ENCODE data around the gene PIK3R6. TPM values are rescaled to one million over a fixed set of nuclear protein-coding genes. Genes with fewer than 3 reads are reported as not detected.

Gene PIK3R6
- total and polyA plus RNA-seq, 2 of the 4 experiments (the other 2 are of a cell fraction), result not detected

GRCh38 chr17:8851600-8851999, 15.9 kb downstream of the PIK3R6 start:
- POLR2A ChIA-PET (ENCODE audit: unreplicated experiment), result no interaction called here
- no peak overlapping the region for H3K9ac ChIP-seq (ENCODE audit: low read depth, low read length)

More at GRCh38 chr17:8851600-8851999, 15.9 kb downstream of the PIK3R6 start:
- DNase-seq, result no peak
- Histone ChIP-seq H3K4ac (ENCODE audit: low read depth, low read length) (no peak overlapping the region), H3K79me1 (ENCODE audit: low read depth in 1 of 2, low read length in 2 of 2) (no peaks in the 10 kb centered on the region), H2BK20ac (ENCODE audit: low read depth, low read length) (no peak overlapping the region), H3K4me3 (ENCODE audit: insufficient read depth, low read depth, low read length) (no peak overlapping the region), H4K8ac (ENCODE audit: low read depth in 2 of 2, low read length in 2 of 2) (no peak overlapping the region), H3K9me1 (ENCODE audit: insufficient read depth, low read length) (no peaks in the 10 kb centered on the region), H2AFZ (replicated peaks; ENCODE audit: low read length, poor library complexity) (no peak overlapping the region), H3K36me3 (ENCODE audit: control insufficient read depth, insufficient read depth, low read length) (no peaks in the 10 kb centered on the region), H2AK9ac (replicated peaks; ENCODE audit: low read depth, low read length, poor library complexity) (no peak overlapping the region), H4K5ac (ENCODE audit: low read depth, low read length) (no peak overlapping the region), H2BK15ac (ENCODE audit: low read depth, low read length) (no peak overlapping the region), H4K20me1 (ENCODE audit: insufficient read depth, low read length) (no peaks in the 10 kb centered on the region), H3K27ac (ENCODE audit: insufficient read depth, low read length) (no peak overlapping the region), H3K4me2 (ENCODE audit: low read depth, low read length) (no peak overlapping the region), H4K91ac (ENCODE audit: insufficient read depth, low read depth, low read length) (no peak overlapping the region), H3K56ac (ENCODE audit: extremely low read depth, insufficient read depth, low read length) (no peak overlapping the region), H2AK5ac (ENCODE audit: low read depth, low read length) (no peak overlapping the region), H3K14ac (replicated peaks; ENCODE audit: low read depth, low read length) (no peak overlapping the region), H2BK5ac (ENCODE audit: low read depth, low read length, poor library complexity, severe bottlenecking) (no peak overlapping the region), H3K9me3 (ENCODE audit: control insufficient read depth, insufficient read depth, low read length) (no peaks in the 10 kb centered on the region), H3K23ac (ENCODE audit: low read depth, low read length) (no peak overlapping the region), H3K18ac (ENCODE audit: low read depth, low read length) (no peak overlapping the region), H3K27me3 (ENCODE audit: control insufficient read depth, insufficient read depth, low read length) (no peaks in the 10 kb centered on the region), H2BK120ac (ENCODE audit: low read depth, low read length) (no peak overlapping the region), H3K4me1 (ENCODE audit: control insufficient read depth, insufficient read depth, low read length) (no peaks in the 10 kb centered on the region)
- dilution Hi-C loops (cut with HindIII; ENCODE audit: low sequenced_read_pairs, unreplicated experiment) (no loop called here), in situ Hi-C loops (cut with MboI; ENCODE audit: low sequenced_read_pairs) (no loop called here), intact Hi-C loops (cut with micrococcal nuclease) (no loop called here)
- no TSS peak for BruUV-seq (replicated peaks)
- no peak for ATAC-seq (ENCODE audit: low read depth)
- CTCF ChIA-PET, result no interaction called here
- TF ChIP-seq MAZ (IDR thresholded peaks at IDR 0.05; ENCODE audit: borderline replicate concordance, low read depth, low read length), result no peak
- TF ChIP-seq NFE2L2 (IDR thresholded peaks at IDR 0.05; ENCODE audit: low read depth, low read length), result no peak
- no peak for TF ChIP-seq FOS (IDR thresholded peaks at IDR 0.05; ENCODE audit: low read depth, low read length)
- no peak for TF ChIP-seq SMC3 (IDR thresholded peaks at IDR 0.05; ENCODE audit: low read depth, low read length)
- TF ChIP-seq CEBPB (IDR thresholded peaks at IDR 0.05; ENCODE audit: low read depth, low read length), result no peak
- TF ChIP-seq RCOR1 (IDR thresholded peaks at IDR 0.05; ENCODE audit: insufficient replicate concordance, low read length), result no peak
- no peak for TF ChIP-seq MAFK (IDR thresholded peaks at IDR 0.05; ENCODE audit: low read depth, low read length)
- no peak for TF ChIP-seq CHD1 (IDR thresholded peaks at IDR 0.05; ENCODE audit: low read depth, low read length)
- TF ChIP-seq, protein P1, sequence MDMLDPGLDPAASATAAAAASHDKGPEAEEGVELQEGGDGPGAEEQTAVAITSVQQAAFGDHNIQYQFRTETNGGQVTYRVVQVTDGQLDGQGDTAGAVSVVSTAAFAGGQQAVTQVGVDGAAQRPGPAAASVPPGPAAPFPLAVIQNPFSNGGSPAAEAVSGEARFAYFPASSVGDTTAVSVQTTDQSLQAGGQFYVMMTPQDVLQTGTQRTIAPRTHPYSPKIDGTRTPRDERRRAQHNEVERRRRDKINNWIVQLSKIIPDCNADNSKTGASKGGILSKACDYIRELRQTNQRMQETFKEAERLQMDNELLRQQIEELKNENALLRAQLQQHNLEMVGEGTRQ (IDR thresholded peaks at IDR 0.05; ENCODE audit: low read depth, low read length), result no peak
- no peak for TF ChIP-seq POLR2A (IDR thresholded peaks at IDR 0.05; ENCODE audit: low read depth, low read length)
- TF ChIP-seq BHLHE40 (IDR thresholded peaks at IDR 0.05; ENCODE audit: low read depth, low read length), result no peak
- TF ChIP-seq ELK1 (IDR thresholded peaks at IDR 0.05; ENCODE audit: borderline replicate concordance, low read depth, low read length), result no peak
- TF ChIP-seq, protein P2, sequence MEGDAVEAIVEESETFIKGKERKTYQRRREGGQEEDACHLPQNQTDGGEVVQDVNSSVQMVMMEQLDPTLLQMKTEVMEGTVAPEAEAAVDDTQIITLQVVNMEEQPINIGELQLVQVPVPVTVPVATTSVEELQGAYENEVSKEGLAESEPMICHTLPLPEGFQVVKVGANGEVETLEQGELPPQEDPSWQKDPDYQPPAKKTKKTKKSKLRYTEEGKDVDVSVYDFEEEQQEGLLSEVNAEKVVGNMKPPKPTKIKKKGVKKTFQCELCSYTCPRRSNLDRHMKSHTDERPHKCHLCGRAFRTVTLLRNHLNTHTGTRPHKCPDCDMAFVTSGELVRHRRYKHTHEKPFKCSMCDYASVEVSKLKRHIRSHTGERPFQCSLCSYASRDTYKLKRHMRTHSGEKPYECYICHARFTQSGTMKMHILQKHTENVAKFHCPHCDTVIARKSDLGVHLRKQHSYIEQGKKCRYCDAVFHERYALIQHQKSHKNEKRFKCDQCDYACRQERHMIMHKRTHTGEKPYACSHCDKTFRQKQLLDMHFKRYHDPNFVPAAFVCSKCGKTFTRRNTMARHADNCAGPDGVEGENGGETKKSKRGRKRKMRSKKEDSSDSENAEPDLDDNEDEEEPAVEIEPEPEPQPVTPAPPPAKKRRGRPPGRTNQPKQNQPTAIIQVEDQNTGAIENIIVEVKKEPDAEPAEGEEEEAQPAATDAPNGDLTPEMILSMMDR (conservative IDR thresholded peaks at IDR 0.05; ENCODE audit: low read depth, low read length), result no peak
- no peak for TF ChIP-seq MXI1 (IDR thresholded peaks at IDR 0.05; ENCODE audit: borderline replicate concordance, low read depth, low read length)
- TF ChIP-seq RFX5 (IDR thresholded peaks at IDR 0.05; ENCODE audit: low read depth, low read length), result no peak
- no peak for TF ChIP-seq RAD21 (IDR thresholded peaks at IDR 0.05; ENCODE audit: low read length)
- WGBS, 2 experiments (ENCODE audit: extremely low coverage in 2 of 2, insufficient read length in 1 of 2), result no CpG with 5 or more reads among the region's 5 CpGs
